ENCODE data around the gene TRPC1. TPM values are rescaled to one million over a fixed set of nuclear protein-coding genes. Genes with fewer than 3 reads are reported as not detected.

The TRPC1 gene
- polyA plus RNA-seq, 1 of the 3 experiments (the other 2 are of a cell fraction) = 9.6 TPM

GRCh38 chr3:142694225-142694624 lies 29.6 kb upstream of the TRPC1 start:
- no peaks in the 10 kb centered on the region for H3K79me2 ChIP-seq (ENCODE audit: insufficient read depth)

More at GRCh38 chr3:142694225-142694624, 29.6 kb upstream of the TRPC1 start:
- no peaks in the 10 kb centered on the region for H3K27me3 ChIP-seq (ENCODE audit: insufficient read depth)
- no peak for TF ChIP-seq NFIC (IDR thresholded peaks at IDR 0.05; ENCODE audit: borderline replicate concordance)
- no peak for TF ChIP-seq EZH2phosphoT487 (IDR thresholded peaks at IDR 0.05; ENCODE audit: borderline replicate concordance, low read depth)
- TF ChIP-seq USF1 (IDR thresholded peaks at IDR 0.05; ENCODE audit: borderline replicate concordance, low read depth) = no peak
- TF ChIP-seq REST (IDR thresholded peaks at IDR 0.05; ENCODE audit: low read depth, low read length) = no peak
- TF ChIP-seq CTCF (IDR thresholded peaks at IDR 0.05) = no peak
- TF ChIP-seq POLR2AphosphoS5 (IDR thresholded peaks at IDR 0.05; ENCODE audit: low read depth, low read length) = no peak
- H3F3A ChIP-seq (replicated peaks; ENCODE audit: insufficient read depth) = no peaks in the 10 kb centered on the region
- no peaks in the 10 kb centered on the region for H3K9me2 ChIP-seq
- no peak overlapping the region for H3K27ac ChIP-seq (ENCODE audit: low read depth in 2 of 2, low read length in 1 of 2)
- no peaks in the 10 kb centered on the region for H3K36me3 ChIP-seq (replicated peaks in 1 of 2; ENCODE audit: control insufficient read depth in 1 of 2, insufficient read depth in 2 of 2, low read length in 1 of 2)
- no peaks in the 10 kb centered on the region; a peak in 1 of 4 replicates for H3K4me1 ChIP-seq (ENCODE audit: control insufficient read depth in 1 of 2, insufficient read depth in 2 of 2, low read depth in 1 of 2, low read length in 1 of 2)
- WGBS (ENCODE audit: low lambda C conversion rate) = 90% methylated on average over 1 of the region's 1 CpG
- no peak overlapping the region for H2AFZ ChIP-seq (ENCODE audit: low read depth)
- ChIA-PET CTCF (interaction anchor here (0.8 kb wide), 1 partner anchor 14 kb away, joined by 3 read pairs; no protein-coding TSS in a partner anchor), POLR2A (no interaction called here)
- H3K9me3 ChIP-seq = no peaks in the 10 kb centered on the region
- no peak for DNase-seq
- H3K4me3 ChIP-seq (ENCODE audit: low read depth in 2 of 2, low read length in 1 of 2) = no peak overlapping the region
- no peaks in the 10 kb centered on the region for H4K20me1 ChIP-seq (ENCODE audit: insufficient read depth)
- H3K4me2 ChIP-seq = no peak overlapping the region
- H3K9ac ChIP-seq = no peak overlapping the region
